H9 (cell line): ENCODE data around the gene LRP2. TPM values are rescaled to one million over a fixed set of nuclear protein-coding genes. Genes with fewer than 3 reads are reported as not detected.
"Not testable (repeated sequence)": the region's sequence is repeated elsewhere in the genome, so short reads cannot be mapped to it uniquely, and the experiment has no call there.

Experiments
- DNase-seq: peaks from one replicate; pipeline ENCODE4 v3.0.0-alpha.2; 2017
- H2AFZ ChIP-seq: one replicate; pipeline ENCODE4 v1.6.1; 2013; ENCODE audit warnings: mild to moderate bottlenecking, low read length, control low read depth, moderate library complexity
- H2AK5ac ChIP-seq: 2 replicates; pipeline ENCODE4 v1.6.1; 2013; ENCODE audit warnings: low read length, control low read depth, mixed read lengths; ENCODE audit not compliant: insufficient read length
- H2BK120ac ChIP-seq: one replicate; pipeline ENCODE4 v1.6.1; 2013; ENCODE audit warnings: low read depth, mild to moderate bottlenecking, low read length, control low read depth, inconsistent platforms; ENCODE audit not compliant: poor library complexity, severe bottlenecking
- H2BK12ac ChIP-seq: 2 replicates; pipeline ENCODE4 v1.6.1; 2013; ENCODE audit warnings: low read length, control low read depth, mixed read lengths, low read depth; ENCODE audit not compliant: insufficient read length
- H2BK15ac ChIP-seq: 2 replicates; pipeline ENCODE4 v1.6.1; 2013; ENCODE audit warnings: low read depth, low read length, control low read depth
- H2BK20ac ChIP-seq: one replicate; pipeline ENCODE4 v1.6.1; 2013; ENCODE audit warnings: low read depth, mild to moderate bottlenecking, low read length, control low read depth, inconsistent platforms; ENCODE audit not compliant: poor library complexity, severe bottlenecking
- H2BK5ac ChIP-seq: 2 replicates; pipeline ENCODE4 v1.6.1; 2013; ENCODE audit warnings: low read length, control low read depth, mixed read lengths; ENCODE audit not compliant: insufficient read length
- H3K14ac ChIP-seq: 2 replicates; pipeline ENCODE4 v1.6.1; 2013; ENCODE audit warnings: low read length, control low read depth; ENCODE audit not compliant: insufficient read depth
- H3K18ac ChIP-seq: 2 replicates; pipeline ENCODE4 v1.6.1; 2013; ENCODE audit warnings: low read depth, mild to moderate bottlenecking, mixed read lengths, low read length, control low read depth; ENCODE audit not compliant: insufficient read length
- H3K23ac ChIP-seq: 2 replicates; pipeline ENCODE4 v1.6.1; 2013; ENCODE audit warnings: low read length, control low read depth, mixed read lengths, low read depth; ENCODE audit not compliant: insufficient read length
- H3K23me2 ChIP-seq: 2 replicates; pipeline ENCODE4 v1.6.1; 2013; ENCODE audit warnings: low read depth, mild to moderate bottlenecking, mixed read lengths, low read length, control low read depth; ENCODE audit not compliant: insufficient read length, poor library complexity, severe bottlenecking
- H3K27ac ChIP-seq: 2 replicates; pipeline ENCODE4 v1.5.1; 2013; ENCODE audit warnings: low read length, control low read depth, mixed read lengths, low read depth; ENCODE audit not compliant: insufficient read length
- H3K27me3 ChIP-seq: 2 replicates; pipeline ENCODE4 v1.6.1; 2013; ENCODE audit warnings: low read length, control low read depth, inconsistent platforms; ENCODE audit not compliant: insufficient read depth
- H3K4ac ChIP-seq: 2 replicates; pipeline ENCODE4 v1.6.1; 2013; ENCODE audit warnings: low read depth, mild to moderate bottlenecking, control low read depth, inconsistent platforms, low read length, moderate library complexity
- H3K4me1 ChIP-seq: 2 replicates; pipeline ENCODE4 v1.6.1; 2013; ENCODE audit warnings: low read length, control low read depth, inconsistent platforms; ENCODE audit not compliant: insufficient read depth
- H3K4me2 ChIP-seq: 2 replicates; pipeline ENCODE4 v1.6.1; 2013; ENCODE audit warnings: low read length, control low read depth, mixed read lengths; ENCODE audit not compliant: insufficient read length, insufficient read depth
- H3K56ac ChIP-seq: 2 replicates; pipeline ENCODE4 v1.6.1; 2013; ENCODE audit warnings: low read depth, mild to moderate bottlenecking, mixed read lengths, low read length, control low read depth; ENCODE audit not compliant: insufficient read length
- H3K79me1 ChIP-seq: 2 replicates; pipeline ENCODE4 v1.6.1; 2013; ENCODE audit warnings: low read depth, mild to moderate bottlenecking, moderate library complexity, low read length, control low read depth, inconsistent platforms; ENCODE audit not compliant: insufficient read depth, poor library complexity, severe bottlenecking
- H3K79me2 ChIP-seq: 2 replicates; pipeline ENCODE4 v1.6.1; 2013; ENCODE audit warnings: low read length, control low read depth, inconsistent platforms; ENCODE audit not compliant: insufficient read depth
- H3K9ac ChIP-seq: 2 replicates; pipeline ENCODE4 v1.6.1; 2013; ENCODE audit warnings: low read length, control low read depth, mixed read lengths; ENCODE audit not compliant: insufficient read length; ENCODE audit errors: extremely low read depth
- H3K9me3 ChIP-seq: one replicate; pipeline ENCODE4 v1.6.1; 2013; ENCODE audit warnings: low read depth, low read length, inconsistent platforms; ENCODE audit not compliant: control insufficient read depth
- H3T11ph ChIP-seq: one replicate; pipeline ENCODE4 v1.6.1; 2013; ENCODE audit warnings: mild to moderate bottlenecking, low read length, control low read depth, inconsistent platforms
- H4K20me1 ChIP-seq: one replicate; pipeline ENCODE4 v1.6.1; 2013; ENCODE audit not compliant: control insufficient read depth, insufficient read length, insufficient read depth
- H4K5ac ChIP-seq: 2 replicates; pipeline ENCODE4 v1.6.1; 2013; ENCODE audit warnings: low read depth, mild to moderate bottlenecking, mixed read lengths, low read length, control low read depth; ENCODE audit not compliant: insufficient read length
- H4K8ac ChIP-seq: replicated peaks from 2 replicates; pipeline ENCODE4 v1.6.1; 2013; ENCODE audit warnings: low read length, control low read depth, mixed read lengths, low read depth; ENCODE audit not compliant: insufficient read length
- H4K91ac ChIP-seq: 2 replicates; pipeline ENCODE4 v1.6.1; 2013; ENCODE audit warnings: low read depth, mild to moderate bottlenecking, moderate library complexity, mixed read lengths, low read length, control low read depth; ENCODE audit not compliant: insufficient read length
- H3K27ac Mint-ChIP-seq, 3 experiments: 2 replicates in 2 of 3; 3 replicates in 1 of 3; pipeline ENCODE4 v1.8.0; 2020 to 2021; ENCODE audit warnings: mixed read lengths in 3 of 3, mild to moderate bottlenecking in 1 of 3, moderate library complexity in 1 of 3
- H3K27me3 Mint-ChIP-seq: 2 replicates; pipeline ENCODE4 v1.8.0; 2021; ENCODE audit warnings: low read depth, mild to moderate bottlenecking, moderate library complexity, mixed read lengths
- H3K36me3 Mint-ChIP-seq, 3 experiments: 2 replicates in 2 of 3; 3 replicates in 1 of 3; pipeline ENCODE4 v1.8.0; 2020 to 2021; ENCODE audit warnings: low read depth in 3 of 3, mixed read lengths in 3 of 3; ENCODE audit not compliant: insufficient read depth in 1 of 3
- H3K4me1 Mint-ChIP-seq, 2 experiments: 2 replicates each; pipeline ENCODE4 v1.8.0; 2020; ENCODE audit warnings: mixed read lengths in 2 of 2
- H3K4me3 Mint-ChIP-seq, 2 experiments: 2 replicates in 1 of 2; 3 replicates in 1 of 2; pipeline ENCODE4 v1.8.0; 2020 to 2021; ENCODE audit warnings: mild to moderate bottlenecking in 2 of 2, mixed read lengths in 2 of 2, moderate library complexity in 1 of 2
- H3K9me3 Mint-ChIP-seq, 2 experiments: 2 replicates in 1 of 2; 3 replicates in 1 of 2; pipeline ENCODE4 v1.8.0; 2020; ENCODE audit warnings: mild to moderate bottlenecking in 2 of 2, mixed read lengths in 2 of 2, moderate library complexity in 1 of 2
- CTCF ChIP-seq: fragments of 200-600 bp; sonication (generic); conservative IDR thresholded peaks from 3 replicates; pipeline ENCODE4 v1.8.0; 2021; ENCODE audit warnings: antibody characterized with exemption, mild to moderate bottlenecking
- WGBS: extraction: QIAGEN DNeasy Blood & Tissue Kit; methylation state at CpG from one replicate; pipeline ENCODE4 v1.1.7; 2013; ENCODE audit warnings: missing lambda C conversion rate, low lambda C conversion rate, mixed read lengths; ENCODE audit not compliant: insufficient read length; ENCODE audit errors: extremely low coverage; 5-methylcytosine and 5-hydroxymethylcytosine counted together
- total RNA-seq: library from RNA; stranded (reverse); gene quantifications from 2 replicates; pipeline ENCODE4 v1.2.1, GENCODE V29; 2021

LRP2 gene
- total RNA-seq, 1 experiment from 2014 or later: 1.4 TPM

- Histone ChIP-seq H3K56ac (no peak overlapping the region), H3K27ac (no peak overlapping the region), H3K9ac (no peak overlapping the region), H3K23me2 (no peaks in the 10 kb centered on the region), H2BK20ac (no peak overlapping the region), H4K5ac (no peak overlapping the region), H3K14ac (no peak overlapping the region), H3K4ac (no peak overlapping the region), H3K27me3 (no peaks in the 10 kb centered on the region), H3K4me2 (no peak overlapping the region), H3K79me1 (no peaks in the 10 kb centered on the region), H4K8ac (no peak overlapping the region), H4K20me1 (no peaks in the 10 kb centered on the region), H3K18ac (no peak overlapping the region), H4K91ac (no peak overlapping the region), H2BK12ac (no peak overlapping the region), H2AK5ac (no peak overlapping the region), H2BK5ac (no peak overlapping the region), H3K9me3 (no peaks in the 10 kb centered on the region), H3K79me2 (no peaks in the 10 kb centered on the region), H2AFZ (no peak overlapping the region), H3K4me1 (no peaks in the 10 kb centered on the region), H2BK120ac (no peak overlapping the region), H2BK15ac (no peak overlapping the region), H3T11ph (no peak overlapping the region), H3K23ac (no peak overlapping the region)
- Mint-ChIP-seq H3K27ac (no peak overlapping the region), H3K27me3 (peaks cover 6% of the 10 kb centered on the region; the same call in 1 of the 2 replicates), H3K4me3 (no peak overlapping the region), H3K9me3 (no peaks in the 10 kb centered on the region), H3K36me3 (no peaks in the 10 kb centered on the region; a peak in 1 of 7 replicates), H3K4me1 (peaks cover 16 to 20% of the 10 kb centered on the region in 2 experiments)
- DNase-seq: no peak
- WGBS: no CpG with 5 or more reads among the region's 3 CpGs
- no peak for TF ChIP-seq CTCF
Observed at GRCh38 chr2:169406891-169407290, 44.6 kb upstream of the LRP2 start.

GRCh38 chr2:169399491-169399890, 37.2 kb upstream of the LRP2 start:
- H3K27me3 ChIP-seq, H3K4me2 ChIP-seq, H2AK5ac ChIP-seq, H2AFZ ChIP-seq, H2BK20ac ChIP-seq, H3K14ac ChIP-seq, H3K27ac Mint-ChIP-seq, H3K79me2 ChIP-seq, H2BK12ac ChIP-seq, DNase-seq, H3K4ac ChIP-seq, H3K4me1 ChIP-seq, H4K8ac ChIP-seq, H3K79me1 ChIP-seq, H3K27me3 Mint-ChIP-seq, H2BK5ac ChIP-seq, H2BK15ac ChIP-seq, H2BK120ac ChIP-seq, H3K23me2 ChIP-seq, H3K18ac ChIP-seq, H4K5ac ChIP-seq, H3K4me3 Mint-ChIP-seq, H3K9me3 ChIP-seq, H3K23ac ChIP-seq, H3K56ac ChIP-seq, H3K9ac ChIP-seq, H3K27ac ChIP-seq, H4K20me1 ChIP-seq, H4K91ac ChIP-seq, H3T11ph ChIP-seq: not testable (repeated sequence)
- Mint-ChIP-seq H3K36me3 (peaks cover 2 to 16% (median 11%) of the 10 kb centered on the region in 3 experiments; a peak in 5 of 7 replicates), H3K4me1 (peaks cover 12 to 13% of the 10 kb centered on the region in 2 experiments), H3K9me3 (peaks cover 19 to 21% of the 10 kb centered on the region in 2 experiments)
- WGBS: no CpG with 5 or more reads among the region's 13 CpGs
